ENCODE results near the gene MID1IP1.
A peak's percentile ranks its signal among the peaks of the same experiment; 100 is the strongest.

The MID1IP1 gene

GRCh38 chrX:38803588-38804431 lies 2.6 kb downstream of the MID1IP1 start:
- peak overlapping the region; percentile 81 for H3K4me3 ChIP-seq (ENCODE audit: low read depth, low read length)
- no peak for TF ChIP-seq CTCF (IDR thresholded peaks at IDR 0.05; ENCODE audit: low read depth, low read length)
- TF ChIP-seq MAX (IDR thresholded peaks at IDR 0.05; ENCODE audit: low read depth, low read length) = peak; percentile 86
- peak; percentile 82 for TF ChIP-seq POLR2A (IDR thresholded peaks at IDR 0.05; ENCODE audit: extremely low read depth, insufficient read length)
- TF ChIP-seq MYC (IDR thresholded peaks at IDR 0.05; ENCODE audit: low read depth, low read length) = peak; percentile 73
- DNase-seq (ENCODE audit: low read depth) = peak; percentile 90

- no peak for TF ChIP-seq CTCF (IDR thresholded peaks at IDR 0.05; ENCODE audit: low read depth, low read length)
- no peak for TF ChIP-seq MYC (IDR thresholded peaks at IDR 0.05; ENCODE audit: low read depth, low read length)
- no peak for DNase-seq (ENCODE audit: low read depth)
- peak overlapping the region; percentile 72 for H3K4me3 ChIP-seq (ENCODE audit: low read depth, low read length)
These were observed 3.1 kb downstream of the MID1IP1 start for GRCh38 chrX:38804432-38804681.

GRCh38 chrX:38804682-38805431 lies 3.6 kb downstream of the MID1IP1 start:
- peak overlapping the region; percentile 72 for H3K4me3 ChIP-seq (ENCODE audit: low read depth, low read length)
- TF ChIP-seq MAX (IDR thresholded peaks at IDR 0.05; ENCODE audit: low read depth, low read length) = no peak
- TF ChIP-seq MYC (IDR thresholded peaks at IDR 0.05; ENCODE audit: low read depth, low read length) = no peak
- TF ChIP-seq POLR2A (IDR thresholded peaks at IDR 0.05; ENCODE audit: extremely low read depth, insufficient read length) = no peak
- TF ChIP-seq CTCF (IDR thresholded peaks at IDR 0.05; ENCODE audit: low read depth, low read length) = no peak
- DNase-seq (ENCODE audit: low read depth) = peak; percentile 47

- peak; percentile 93 for DNase-seq (ENCODE audit: low read depth)
- TF ChIP-seq MYC (IDR thresholded peaks at IDR 0.05; ENCODE audit: low read depth, low read length) = no peak; the same call in none of the 2 replicates
- peak; percentile 63; the same call in 1 of the 2 replicates for TF ChIP-seq MAX (IDR thresholded peaks at IDR 0.05; ENCODE audit: low read depth, low read length)
- no peak for TF ChIP-seq CTCF (IDR thresholded peaks at IDR 0.05; ENCODE audit: low read depth, low read length)
- TF ChIP-seq POLR2A (IDR thresholded peaks at IDR 0.05; ENCODE audit: extremely low read depth, insufficient read length) = peak; percentile 32
- H3K4me3 ChIP-seq (ENCODE audit: low read depth, low read length) = peak overlapping the region; percentile 72
These were observed 4.5 kb downstream of the MID1IP1 start for GRCh38 chrX:38805432-38806389.

GRCh38 chrX:38806875-38807621 lies 5.8 kb downstream of the MID1IP1 start:
- peak overlapping the region; percentile 72 for H3K4me3 ChIP-seq (ENCODE audit: low read depth, low read length)
- TF ChIP-seq CTCF (IDR thresholded peaks at IDR 0.05; ENCODE audit: low read depth, low read length) (no peak), MAX (IDR thresholded peaks at IDR 0.05; ENCODE audit: low read depth, low read length) (no peak), POLR2A (IDR thresholded peaks at IDR 0.05; ENCODE audit: extremely low read depth, insufficient read length) (no peak), MYC (IDR thresholded peaks at IDR 0.05; ENCODE audit: low read depth, low read length) (no peak)
- peak; percentile 46 for DNase-seq (ENCODE audit: low read depth)
